HG03025 (cell line): ENCODE results near the gene NR2E3.

Experiments
- ATAC-seq: cut with Tn5 transposase; IDR thresholded peaks from one replicate; pipeline ENCODE4 v1.9.1; 2021; ENCODE audit warnings: mild to moderate bottlenecking, moderate library complexity; ENCODE audit not compliant: unreplicated experiment, low FRiP score

NR2E3 gene

DNA sequence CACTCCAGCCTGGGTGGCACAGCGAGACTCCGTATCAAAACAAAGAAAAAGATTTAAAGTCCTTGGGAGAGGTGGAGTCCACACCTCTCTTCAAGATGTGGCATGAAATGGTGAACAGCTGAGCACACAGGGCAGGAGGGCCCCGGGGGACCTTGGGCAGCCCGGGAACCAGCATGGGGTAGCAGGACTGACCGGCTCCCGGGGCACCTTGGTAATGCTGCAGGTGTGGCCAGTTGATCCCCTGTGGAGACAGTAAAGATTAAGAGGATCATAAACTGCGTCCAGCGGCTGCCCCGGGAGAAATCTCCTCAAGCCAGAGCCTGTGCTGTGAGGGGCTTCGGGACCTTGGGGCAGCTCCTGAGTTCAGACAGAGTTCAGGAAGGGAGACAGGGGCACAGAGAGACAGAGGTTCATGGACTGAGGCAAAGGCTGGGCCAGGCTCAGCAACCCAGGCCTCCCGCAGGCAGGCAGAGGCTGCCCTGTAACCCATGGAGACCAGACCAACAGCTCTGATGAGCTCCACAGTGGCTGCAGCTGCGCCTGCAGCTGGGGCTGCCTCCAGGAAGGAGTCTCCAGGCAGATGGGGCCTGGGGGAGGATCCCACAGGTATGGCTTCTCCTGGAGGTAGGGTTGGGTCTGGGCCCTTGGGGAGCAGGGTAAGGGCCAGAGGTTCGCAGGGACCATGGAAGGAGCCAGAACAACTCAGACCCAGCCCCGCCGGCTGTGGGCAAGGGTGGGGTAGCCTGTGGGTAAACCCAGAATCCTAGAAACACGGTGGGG lies at the start of gene NR2E3:
Gene NR2E3, plus strand, starts transcription at position 299 of the 780 bp plus-strand sequence. Its CDS starts 190 bp downstream, at position 489.
- ATAC-seq: no peak

DNA sequence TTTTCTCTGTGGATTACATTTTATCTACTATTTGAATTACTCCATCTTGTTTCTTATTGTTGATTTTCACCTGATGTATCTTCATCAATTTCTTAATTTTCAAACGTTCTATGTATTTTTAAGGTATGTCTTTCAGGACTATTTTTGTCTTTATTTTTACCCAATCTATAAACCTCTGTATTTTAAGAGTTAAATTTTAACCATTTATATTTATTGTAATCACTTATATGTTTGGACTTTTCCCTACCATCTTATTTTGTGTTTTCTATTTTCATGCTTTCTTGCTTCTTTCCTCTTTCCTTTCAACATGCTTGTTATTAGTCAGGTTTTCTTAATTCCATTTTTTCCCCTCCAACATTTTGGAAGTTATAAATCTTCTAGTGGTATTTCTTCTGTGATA lies 49.5 kb upstream of the NR2E3 start:
- ATAC-seq: no peak

DNA sequence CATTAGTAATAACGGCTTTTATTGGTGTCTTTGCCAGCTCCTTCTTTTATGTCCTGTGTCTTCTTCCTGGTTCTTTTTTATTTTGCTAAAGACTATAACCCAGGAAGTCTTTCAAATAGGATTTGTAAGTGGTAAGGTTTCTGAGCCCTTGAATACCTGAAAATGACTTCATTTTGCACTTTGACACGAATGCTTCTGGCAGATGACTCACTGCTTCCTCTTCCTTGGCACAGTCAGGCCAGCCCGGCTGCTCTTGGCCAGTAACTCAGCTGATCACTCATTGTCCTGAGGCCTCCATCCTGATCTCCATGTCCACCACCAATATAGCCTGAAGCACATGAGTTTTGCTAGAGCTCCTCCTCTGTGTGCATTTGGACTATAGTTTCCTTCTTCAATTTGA lies 48.7 kb upstream of the NR2E3 start:
- no peak for ATAC-seq

DNA sequence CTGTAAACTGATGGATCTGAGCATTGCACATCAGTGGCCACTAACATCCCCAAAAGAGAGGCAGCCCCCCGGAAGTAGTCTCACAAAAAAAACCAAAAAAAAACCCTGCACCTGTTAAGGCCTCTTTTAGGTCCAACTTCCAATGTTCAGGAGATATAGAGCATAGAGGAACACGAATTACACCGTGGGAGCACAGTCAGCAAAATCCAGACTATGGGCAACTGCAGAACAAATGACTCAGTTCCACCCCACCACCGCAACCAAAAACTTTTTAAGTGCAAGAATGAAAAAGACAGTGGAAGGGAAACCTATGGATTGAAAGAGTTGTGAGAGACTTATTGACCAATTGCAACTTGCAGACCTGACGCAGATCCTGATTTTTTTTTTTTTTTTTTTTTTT lies 42.2 kb upstream of the NR2E3 start:
- no peak for ATAC-seq

DNA sequence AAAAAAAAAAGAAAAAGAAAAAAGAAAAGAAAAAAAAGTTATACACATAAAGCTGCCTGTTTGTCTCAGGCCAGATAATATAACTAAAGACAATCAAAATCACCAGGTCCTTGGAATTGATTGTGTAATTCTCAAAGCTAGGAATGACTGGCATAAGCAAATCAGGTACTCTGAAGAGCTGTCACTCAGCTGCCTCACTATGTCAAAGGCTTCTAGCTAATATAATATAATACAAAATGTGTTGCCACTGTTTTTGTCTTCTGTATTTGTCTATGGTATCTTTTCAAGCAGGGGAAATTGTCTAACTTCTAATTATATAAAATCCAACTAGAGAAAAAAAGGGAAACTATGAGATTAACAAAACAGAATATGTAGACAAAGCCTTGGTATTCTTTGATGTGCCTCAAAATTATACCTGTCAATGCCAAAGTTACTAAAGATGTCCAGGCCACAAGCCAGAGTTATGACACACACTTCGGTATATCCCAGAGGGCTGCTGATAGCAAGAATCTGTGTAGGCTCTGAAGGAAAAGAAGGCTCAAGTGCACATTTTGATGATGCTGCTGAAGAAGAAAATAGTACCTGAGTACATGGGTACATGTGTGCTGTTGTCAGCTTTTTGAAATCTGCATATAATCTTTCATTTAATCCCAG lies 37.0 kb upstream of the NR2E3 start:
- no peak for ATAC-seq

DNA sequence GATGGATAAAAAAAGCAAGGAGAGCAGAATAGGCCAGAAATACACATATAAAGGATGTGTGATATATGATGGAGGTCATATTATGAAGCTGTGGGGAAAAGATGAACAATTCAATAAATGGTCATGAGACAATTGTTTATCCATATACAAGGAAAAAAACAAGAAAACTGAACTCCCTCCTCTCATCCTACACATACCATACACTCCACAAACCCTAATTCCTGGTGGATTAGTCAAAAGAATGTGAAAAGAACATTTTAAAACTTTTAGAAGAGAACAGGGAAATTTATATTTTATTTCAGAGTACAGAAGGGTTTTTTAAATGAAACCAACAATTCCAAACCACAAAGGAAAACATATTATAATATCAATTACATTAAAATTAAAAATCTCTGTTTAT lies 34.5 kb upstream of the NR2E3 start:
- ATAC-seq: no peak

DNA sequence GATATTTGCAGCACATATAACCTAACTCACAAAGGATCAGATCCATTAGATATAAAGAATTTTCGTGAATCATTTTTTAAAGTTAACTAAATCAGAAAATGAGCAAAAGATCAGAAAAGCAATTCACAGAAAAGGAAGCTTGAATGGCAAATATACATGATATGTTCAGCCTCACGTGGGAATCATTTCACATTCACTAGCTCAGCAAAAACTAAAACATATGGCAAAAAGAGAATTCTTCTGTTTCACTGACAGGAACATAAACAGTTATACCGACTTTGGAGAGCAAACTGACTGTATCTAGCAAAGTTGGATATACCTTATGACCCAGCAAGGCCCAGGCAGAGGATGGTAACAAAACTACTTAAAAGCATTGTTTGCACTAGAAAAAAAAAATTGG lies 34.0 kb upstream of the NR2E3 start:
- ATAC-seq: no peak

DNA sequence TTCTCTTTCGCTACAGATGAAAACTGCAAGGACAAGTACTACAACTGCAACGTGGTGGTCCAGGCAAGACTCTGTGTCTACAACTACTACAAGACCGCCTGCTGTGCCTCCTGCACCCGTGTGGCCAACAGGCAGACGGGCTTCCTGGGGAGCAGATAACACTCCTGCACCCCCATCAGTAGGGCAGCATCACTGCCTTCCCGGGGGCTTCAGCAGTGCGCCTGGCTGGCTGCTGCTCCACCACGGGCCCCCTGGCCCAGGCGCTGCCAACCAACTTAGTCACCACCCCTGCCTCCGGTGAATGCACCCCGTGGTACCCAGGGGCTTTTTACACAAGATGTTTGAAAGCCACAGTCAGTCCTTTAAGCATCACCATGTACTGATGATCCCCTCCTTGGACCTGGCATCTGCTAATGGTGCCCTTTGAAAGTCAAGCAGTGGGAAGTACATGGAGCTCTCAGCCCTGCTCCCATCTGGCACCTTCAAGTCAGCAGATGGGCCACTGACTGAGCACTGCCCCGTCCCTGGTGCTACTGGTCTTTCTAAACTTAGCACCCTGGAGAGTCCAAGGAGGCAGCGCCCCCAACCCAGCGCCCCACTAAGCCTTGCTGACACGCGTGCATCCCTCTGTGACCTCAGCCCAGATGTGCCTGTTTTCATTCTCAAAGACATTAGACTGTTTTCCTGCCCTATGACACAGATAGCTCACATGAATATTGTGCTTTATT lies 33.0 kb upstream of the NR2E3 start:
- no peak for ATAC-seq

DNA sequence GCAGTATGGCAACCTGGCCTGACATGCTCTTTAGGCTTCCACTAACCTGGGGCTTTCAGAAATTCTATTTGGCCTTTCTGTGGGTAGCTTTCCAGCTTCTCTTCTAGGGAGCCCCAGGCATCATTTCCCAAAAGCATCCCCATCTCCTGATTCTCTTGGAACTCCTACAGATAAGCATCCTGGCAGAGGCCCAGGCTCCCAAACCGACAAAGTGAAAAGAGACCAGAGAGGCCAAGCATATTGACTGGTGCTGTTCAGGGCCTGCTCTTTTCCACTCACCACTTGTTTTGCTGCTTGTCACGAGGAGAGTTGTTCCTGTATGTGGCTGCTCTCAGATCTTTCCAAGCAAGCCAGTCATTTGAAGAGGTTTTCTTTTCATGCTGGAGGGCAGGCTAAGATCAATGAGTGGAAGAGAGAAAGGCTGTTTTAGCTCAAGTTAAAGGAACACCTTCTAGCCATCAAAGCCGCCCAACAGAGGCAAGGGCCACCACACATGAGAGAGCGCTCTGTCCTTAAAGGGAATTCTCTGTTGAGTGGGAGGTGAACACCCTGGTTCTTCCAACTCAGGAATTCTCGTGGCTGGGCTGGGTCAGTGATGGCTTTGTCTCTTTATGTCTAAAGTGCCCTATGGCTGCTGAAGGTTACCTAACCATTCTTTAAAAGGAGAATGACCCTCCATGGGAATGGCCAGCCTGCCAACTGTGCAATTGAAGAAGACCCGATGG lies 31.1 kb upstream of the NR2E3 start:
- ATAC-seq: no peak

DNA sequence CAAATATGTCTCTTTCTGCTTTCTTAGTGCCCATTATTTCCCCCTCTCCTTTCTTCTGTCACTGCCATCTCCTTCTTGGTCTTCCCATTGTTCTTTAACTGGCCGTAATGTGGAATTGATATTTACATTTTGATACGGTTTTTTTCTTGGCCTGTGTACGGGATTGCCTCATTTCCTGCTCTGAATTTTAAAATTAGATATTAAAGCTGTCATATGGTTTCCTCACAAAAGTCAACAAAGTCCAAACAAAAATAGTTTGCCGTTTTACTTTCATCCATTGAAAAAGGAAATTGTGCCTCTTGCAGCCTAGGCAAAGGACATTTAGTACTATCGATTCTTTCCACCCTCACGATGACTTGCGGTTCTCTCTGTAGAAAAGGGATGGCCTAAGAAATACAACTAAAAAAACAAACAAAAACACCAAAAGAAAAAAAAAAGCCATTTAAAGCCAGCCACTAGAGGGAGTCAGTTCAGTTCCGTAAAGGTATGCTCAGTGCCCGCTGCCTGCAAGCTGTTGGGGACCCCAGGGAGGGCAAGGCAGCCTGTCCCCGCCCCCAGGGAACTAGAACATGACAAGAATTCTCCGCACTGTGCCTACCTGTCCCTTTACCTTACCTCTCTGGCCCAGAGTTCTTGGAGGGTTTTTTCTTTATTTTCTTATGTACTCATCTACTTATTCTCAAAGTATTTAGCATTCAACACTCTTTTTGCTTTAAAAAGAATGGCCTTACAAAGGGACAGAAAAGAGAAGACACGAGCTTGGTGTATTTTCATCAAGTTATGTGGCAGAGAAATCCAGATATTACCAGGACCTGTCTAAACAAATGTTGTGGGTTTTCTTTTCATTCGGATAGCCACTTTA lies 30.0 kb upstream of the NR2E3 start:
- no peak for ATAC-seq

DNA sequence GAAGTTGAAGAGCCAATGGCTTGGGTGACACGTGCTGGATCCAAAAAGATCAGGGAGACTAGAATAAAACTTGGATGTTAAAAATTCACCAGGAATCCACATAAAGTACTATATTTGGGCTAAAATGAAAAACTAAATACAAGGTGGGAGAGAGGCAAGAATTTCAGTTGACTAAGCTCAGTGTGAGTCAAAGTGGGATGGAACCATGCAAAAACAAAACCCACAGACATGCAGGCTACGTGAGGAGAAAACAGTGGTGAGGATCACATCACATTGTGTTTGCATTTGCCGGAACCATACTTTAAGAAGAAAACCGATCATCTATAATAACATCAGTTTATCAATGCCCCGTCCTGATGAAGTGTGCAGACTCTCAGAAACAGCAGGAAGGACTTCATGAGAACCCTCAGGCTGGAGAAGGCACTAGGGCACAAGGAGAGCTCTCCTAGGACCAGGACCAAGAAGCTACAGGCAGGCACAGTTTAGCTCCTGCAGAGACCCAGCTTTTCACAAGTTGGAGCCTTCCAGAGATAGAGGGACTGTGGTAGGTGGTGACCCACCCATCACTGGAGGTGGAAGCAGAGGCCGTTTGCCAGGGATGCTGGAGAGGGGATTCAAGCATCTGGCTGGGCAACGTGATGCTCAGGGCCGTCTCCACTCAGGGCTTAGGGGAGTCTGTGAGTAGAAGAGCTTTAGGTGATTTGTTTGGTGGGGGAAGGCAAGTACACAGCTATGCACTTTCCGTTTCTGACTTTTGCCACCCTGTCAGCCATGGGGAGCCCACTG lies 29.0 kb upstream of the NR2E3 start:
- ATAC-seq: no peak

DNA sequence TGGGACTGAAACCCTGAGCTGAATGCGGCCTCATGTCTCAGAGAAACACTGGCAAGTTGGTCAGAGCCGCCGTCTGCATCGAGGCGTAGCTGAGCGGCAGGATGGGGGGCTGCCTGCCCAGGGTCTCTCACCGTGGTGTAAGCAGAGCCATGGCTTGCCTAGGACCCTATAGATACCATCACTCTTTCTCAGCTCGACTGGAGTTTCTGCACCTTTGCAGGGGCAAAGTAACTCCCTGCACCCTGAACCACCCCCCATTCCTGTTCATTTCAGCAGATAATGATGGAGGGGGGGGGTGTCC lies 28.4 kb upstream of the NR2E3 start:
- no peak for ATAC-seq

DNA sequence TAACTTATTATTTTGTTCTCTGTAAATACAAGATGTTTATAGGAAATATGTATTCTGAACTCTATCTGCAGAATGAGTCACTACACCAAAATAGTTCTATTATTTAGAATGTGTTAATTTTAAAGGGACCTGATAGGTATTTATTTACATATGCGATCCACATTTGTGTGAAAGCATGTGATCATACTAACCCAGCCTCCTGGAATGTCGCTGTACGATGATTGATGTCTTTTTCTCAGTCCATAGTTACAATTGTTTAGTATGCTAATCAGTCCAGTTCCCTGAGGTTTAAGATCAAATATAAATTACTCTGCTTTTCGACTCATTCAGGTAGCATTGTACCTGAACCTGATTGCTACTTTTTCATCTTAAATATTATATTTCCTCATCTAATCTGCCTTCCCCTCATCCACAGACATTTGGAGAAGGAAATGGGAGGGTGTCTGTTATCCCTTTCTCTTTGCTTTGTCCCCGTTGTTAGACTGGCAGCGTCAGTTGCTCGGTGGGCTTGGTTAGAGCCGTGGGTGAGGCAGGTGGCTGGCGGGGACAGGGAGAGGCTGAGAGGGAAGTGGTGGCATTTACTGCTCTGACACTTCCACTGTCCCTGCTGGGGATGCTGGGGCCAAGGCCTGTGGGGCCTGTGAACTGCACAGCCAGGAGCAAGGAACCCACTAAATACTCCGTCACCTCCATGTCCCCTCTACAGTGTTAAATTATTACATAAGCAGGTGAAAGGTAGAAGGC lies 27.8 kb upstream of the NR2E3 start:
- no peak for ATAC-seq

DNA sequence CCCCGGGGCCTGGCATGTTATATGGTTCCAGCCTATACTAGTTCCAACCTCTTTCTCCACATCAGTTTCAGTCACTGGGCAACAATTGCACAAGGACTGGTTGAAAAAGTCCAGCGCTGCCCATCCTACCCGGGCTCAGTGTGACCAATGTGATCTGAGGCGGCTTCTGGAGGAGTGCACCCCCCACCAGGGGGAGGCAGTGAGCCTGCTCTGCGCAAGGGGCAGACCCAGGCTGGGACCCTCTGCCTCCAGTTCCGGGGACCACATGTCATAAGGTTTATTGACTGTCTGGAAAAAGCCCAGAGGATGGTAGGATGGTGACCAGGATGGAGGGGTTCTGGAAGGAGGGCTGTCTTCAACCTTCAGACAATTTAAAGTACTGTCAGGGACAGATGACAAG lies 25.6 kb upstream of the NR2E3 start:
- ATAC-seq: no peak

DNA sequence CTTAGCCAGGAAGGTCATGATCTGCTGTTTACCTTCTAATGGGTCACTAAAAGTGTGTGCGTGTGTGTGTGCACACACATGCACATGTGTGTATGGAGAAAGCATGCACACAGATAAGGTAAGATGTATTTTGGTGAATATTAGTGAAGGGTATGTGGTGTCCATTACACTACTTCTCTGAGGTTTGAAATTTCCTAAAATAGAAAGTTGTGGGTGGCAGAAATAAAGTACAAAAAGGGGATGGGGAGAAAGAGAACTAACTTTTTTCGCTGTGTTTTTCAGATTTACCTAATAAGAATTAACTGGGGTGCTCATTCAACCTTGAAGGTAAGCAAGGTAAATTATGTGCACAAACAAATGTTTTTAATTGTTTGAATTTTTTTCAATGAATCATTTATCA lies 24.4 kb upstream of the NR2E3 start:
- no peak for ATAC-seq

DNA sequence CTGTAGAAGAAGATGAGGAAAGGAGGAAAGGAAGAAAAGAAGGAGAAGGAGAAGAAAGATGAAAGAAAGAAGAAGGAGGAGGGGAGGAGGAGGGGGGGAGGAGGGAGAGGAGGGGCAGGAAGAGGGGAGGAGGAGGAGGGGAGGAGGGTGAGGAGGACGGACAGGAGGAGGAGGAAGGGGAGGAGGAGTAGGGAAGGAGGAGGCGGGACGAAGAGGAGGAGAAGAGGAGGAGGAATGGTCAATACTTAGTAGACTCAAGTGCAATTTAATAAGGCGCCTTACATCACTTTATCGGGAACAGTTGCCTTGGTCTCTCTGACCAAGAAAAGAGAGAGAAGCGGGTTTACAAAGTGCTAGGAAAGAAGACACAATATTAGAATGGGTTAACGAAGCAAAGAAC lies 23.7 kb upstream of the NR2E3 start:
- ATAC-seq: no peak

DNA sequence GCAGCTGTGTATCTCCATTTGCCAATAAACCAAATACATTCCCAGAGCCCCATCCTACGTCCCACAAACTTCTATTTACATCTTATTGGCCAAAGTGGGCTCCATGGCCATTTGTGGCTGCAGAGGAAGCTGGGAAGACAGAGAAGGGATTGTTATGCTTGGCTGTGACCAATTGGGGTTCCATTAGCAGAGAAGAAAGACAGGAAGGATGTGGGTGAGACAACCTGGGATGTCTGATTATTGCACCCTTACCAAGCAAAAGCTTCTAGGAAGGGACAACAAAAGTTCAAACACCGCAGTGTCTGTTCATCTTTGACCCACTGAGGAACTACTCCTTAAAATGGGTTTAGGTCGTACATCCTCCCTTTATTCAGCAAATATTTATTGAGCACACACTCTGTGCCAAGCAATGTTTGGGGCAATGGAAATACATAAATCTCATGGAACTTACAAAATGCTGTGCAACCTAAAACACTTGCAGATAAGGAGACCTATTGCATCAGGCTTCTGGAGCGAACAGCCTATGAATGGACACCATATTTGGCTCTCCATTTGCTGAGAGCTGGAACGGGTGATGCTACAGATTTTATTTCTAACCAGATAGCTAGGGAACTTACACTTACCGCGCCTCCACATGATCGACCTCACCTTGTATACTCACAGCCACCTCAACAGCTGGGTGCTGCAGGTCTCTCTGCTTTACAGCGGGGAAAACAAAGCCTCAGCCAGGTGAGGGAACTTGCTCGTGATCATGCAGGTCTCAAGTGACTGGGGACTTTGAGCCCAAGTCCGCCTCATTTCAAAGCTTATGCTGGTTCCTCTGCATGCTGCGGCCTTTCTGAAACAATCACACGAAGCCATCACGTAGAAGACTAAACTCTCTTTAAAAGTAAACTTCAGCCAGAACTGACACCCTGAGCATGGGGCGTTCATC lies 21.4 kb upstream of the NR2E3 start:
- ATAC-seq: no peak

DNA sequence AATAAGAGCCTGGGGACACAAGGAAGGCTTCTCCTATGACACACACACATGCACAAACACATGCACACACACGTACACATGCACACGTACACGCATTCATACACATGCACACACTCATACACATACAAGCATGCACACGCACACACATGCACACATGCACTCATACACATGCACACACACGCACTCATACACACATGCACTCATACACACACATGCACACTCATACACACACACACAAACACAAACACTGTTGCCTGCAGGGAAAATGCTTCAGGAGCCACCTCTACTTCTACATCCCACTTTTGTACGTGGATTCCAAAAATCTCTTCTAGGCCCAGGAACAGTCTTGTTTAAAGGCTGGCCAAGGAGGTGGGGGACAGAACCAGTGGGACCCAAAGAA lies 20.7 kb upstream of the NR2E3 start:
- ATAC-seq: no peak
